ENCODE results near the gene INPPL1.

- TF ChIP-seq CTCF (IDR thresholded peaks at IDR 0.05) (no peak), POLR2A (IDR thresholded peaks at IDR 0.05) (no peak), EP300 (IDR thresholded peaks at IDR 0.05) (no peak), POLR2AphosphoS5 (IDR thresholded peaks at IDR 0.05) (no peak)
These were observed 6.3 kb upstream of the INPPL1 start for GRCh38 chr11:72218251-72218745.
